ENCODE data around the gene CTNNB1. TPM values are rescaled to one million over a fixed set of nuclear protein-coding genes. Genes with fewer than 3 reads are reported as not detected.
A peak's percentile ranks its signal among the peaks of the same experiment; 100 is the strongest.

Gene CTNNB1
- total RNA-seq: 100 to 1,000 TPM; 102 to 658 (median 340) TPM
- 100 to 1,000 TPM in 2 of 3 donors, 10 to 100 TPM in 1; 65.7 to 145 (median 139) TPM for polyA plus RNA-seq
- long read RNA-seq, donor 1, transcript CTNNB1-201 (15 exons, 3,947 nt): major isoform, 5 of 36 reads
- long read RNA-seq, donor 1, partial matches to known transcripts: 26 of 36 reads
- long read RNA-seq, donor 1, other reads (novel, unspliced or antisense): 0 of 36 reads
- long read RNA-seq, donor 2, transcript CTNNB1-201 (15 exons, 3,947 nt): major isoform, 11 of 107 reads
- long read RNA-seq, donor 2, partial matches to known transcripts: 88 of 107 reads
- long read RNA-seq, donor 2, other reads (novel, unspliced or antisense): 0 of 107 reads
- long read RNA-seq, donor 3, full-length matches to known transcripts: 15 of 25 reads
- long read RNA-seq, donor 3, partial matches to known transcripts: 10 of 25 reads
- long read RNA-seq, donor 3, other reads (novel, unspliced or antisense): 0 of 25 reads
- long read RNA-seq, donor 4, partial matches to known transcripts: 0 of 3 reads
- long read RNA-seq, donor 4, other reads (novel, unspliced or antisense): 0 of 3 reads
- long read RNA-seq, donor 5, full-length matches to known transcripts: 27 of 61 reads
- long read RNA-seq, donor 5, partial matches to known transcripts: 34 of 61 reads
- long read RNA-seq, donor 5, other reads (novel, unspliced or antisense): 0 of 61 reads
- long read RNA-seq, donor 6: 0 reads
- long read RNA-seq, donor 7, full-length matches to known transcripts: 22 of 58 reads
- long read RNA-seq, donor 7, partial matches to known transcripts: 36 of 58 reads
- long read RNA-seq, donor 7, other reads (novel, unspliced or antisense): 0 of 58 reads
- long read RNA-seq, donor 8, full-length matches to known transcripts: 24 of 48 reads
- long read RNA-seq, donor 8, partial matches to known transcripts: 24 of 48 reads
- long read RNA-seq, donor 8, other reads (novel, unspliced or antisense): 0 of 48 reads
- long read RNA-seq, donor 9, full-length matches to known transcripts: 11 of 27 reads
- long read RNA-seq, donor 9, partial matches to known transcripts: 16 of 27 reads
- long read RNA-seq, donor 9, other reads (novel, unspliced or antisense): 0 of 27 reads
- long read RNA-seq, donor 10, transcript CTNNB1-201 (15 exons, 3,947 nt): major isoform, 6 of 15 reads
- long read RNA-seq, donor 10, partial matches to known transcripts: 0 of 15 reads
- long read RNA-seq, donor 10, other reads (novel, unspliced or antisense): 0 of 15 reads

GRCh38 chr3:41198950-41199865, at the start of gene CTNNB1:
CTNNB1 (plus strand) TSS chr3:41199505; CDS start chr3:41224069, 24,564 bp downstream.
- H3K4me1 ChIP-seq: peaks cover 16 to 39% (median 38%) of the 10 kb centered on the region in 4 donors
- TF ChIP-seq POLR2A (IDR thresholded peaks at IDR 0.05) (peak in 2 of 4 donors; percentile 84 to 98), EP300 (IDR thresholded peaks at IDR 0.05) (no peak), POLR2AphosphoS5 (IDR thresholded peaks at IDR 0.05) (peak; percentile 98 to 100 (median 100)), CTCF (IDR thresholded peaks at IDR 0.05) (peak in 1 of 7 experiments; percentile 10)
- 0% methylated on average over 13 to 112 of the region's 112 CpGs for WGBS, 5 donors
- peak within 1 kb of the TSS; percentile 95 to 99 (median 96) for H3K27ac ChIP-seq
- intact Hi-C loops (cut with DNase I; ENCODE audit: low total_unique reads): no loop called here
- no peaks in the 10 kb centered on the region for H3K9me3 ChIP-seq
- H3K36me3 ChIP-seq: no peaks in the 10 kb centered on the region
- peak; percentile 95 to 97 for DNase-seq
- no peaks in the 10 kb centered on the region for H3K27me3 ChIP-seq
- peak within 1 kb of the TSS; percentile 73 to 97 (median 87) for H3K4me3 ChIP-seq

- H3K9me3 ChIP-seq: no peaks in the 10 kb centered on the region
- WGBS, 5 donors: 88 to 94% (median 91%) methylated on average over 3 of the region's 3 CpGs
- no peak for DNase-seq
- no peaks in the 10 kb centered on the region for H3K4me1 ChIP-seq
- H3K27me3 ChIP-seq: no peaks in the 10 kb centered on the region
- no peak overlapping the region for H3K4me3 ChIP-seq
- H3K27ac ChIP-seq: no peak overlapping the region
- TF ChIP-seq CTCF (IDR thresholded peaks at IDR 0.05): no peak
- H3K36me3 ChIP-seq: no peaks in the 10 kb centered on the region
- intact Hi-C loops (cut with DNase I; ENCODE audit: low total_unique reads): no loop called here
Measured at GRCh38 chr3:41155834-41156233, 43.5 kb upstream of the CTNNB1 start.

GRCh38 chr3:41158947-41159346, 40.4 kb upstream of the CTNNB1 start:
- intact Hi-C loops (cut with DNase I; ENCODE audit: low total_unique reads): no loop called here
- Histone ChIP-seq H3K27ac (no peak overlapping the region), H3K27me3 (no peaks in the 10 kb centered on the region), H3K4me1 (peaks cover 0 to 6% (median 0%) of the 10 kb centered on the region in 4 donors), H3K9me3 (no peaks in the 10 kb centered on the region), H3K36me3 (no peaks in the 10 kb centered on the region), H3K4me3 (no peak overlapping the region)
- TF ChIP-seq CTCF (IDR thresholded peaks at IDR 0.05) (no peak), EP300 (IDR thresholded peaks at IDR 0.05) (no peak), POLR2A (IDR thresholded peaks at IDR 0.05) (no peak), POLR2AphosphoS5 (IDR thresholded peaks at IDR 0.05) (no peak)
- DNase-seq: peak in 1 of 2 donors; percentile 56
- WGBS, 5 donors: 70 to 85% (median 81%) methylated on average over 1 of the region's 1 CpG
